Measurements from ENCODE around the gene FCAMR.
A peak's percentile ranks its signal among the peaks of the same experiment; 100 is the strongest.

- TF ChIP-seq POLR2A (IDR thresholded peaks at IDR 0.05) (no peak), CTCF (IDR thresholded peaks at IDR 0.05) (peak; percentile 80 to 95 (median 91))
These were observed 59.1 kb downstream of the FCAMR start for GRCh38 chr1:206911064-206911663.
